Dendritic cell treated with granulocyte-macrophage colony-stimulating factor and Interleukin-4, amounts not matched to agents 40 ng/mL and 50 ng/mL, for 4 days (primary cell): ENCODE results near the gene TAF8.

ENCODE experiments used
- H3K27ac Mint-ChIP-seq: one replicate; pipeline ENCODE4 v1.8.0; 2022; ENCODE audit warnings: mild to moderate bottlenecking, mixed read lengths
- H3K27me3 Mint-ChIP-seq: one replicate; pipeline ENCODE4 v1.8.0; 2022; ENCODE audit warnings: mild to moderate bottlenecking, mixed read lengths
- H3K36me3 Mint-ChIP-seq: one replicate; pipeline ENCODE4 v1.8.0; 2022; ENCODE audit warnings: low read depth, mixed read lengths
- H3K4me1 Mint-ChIP-seq: one replicate; pipeline ENCODE4 v1.8.0; 2022; ENCODE audit warnings: low read depth, mixed read lengths
- H3K4me3 Mint-ChIP-seq: one replicate; pipeline ENCODE4 v1.8.0; 2022; ENCODE audit warnings: mild to moderate bottlenecking, moderate library complexity, mixed read lengths
- H3K9me3 Mint-ChIP-seq: one replicate; pipeline ENCODE4 v1.8.0; 2022; ENCODE audit warnings: mixed read lengths
- intact Hi-C: fragments of 100-400 bp; cut with micrococcal nuclease; formaldehyde crosslinking; loops from one replicate; pipeline ENCODE4 v1.15.0; 2022

Gene TAF8

GRCh38 chr6:42038811-42039408 is 11.4 kb upstream of the TAF8 start:
- no peaks in the 10 kb centered on the region for H3K9me3 Mint-ChIP-seq
- H3K4me3 Mint-ChIP-seq: no peak overlapping the region
- no peaks in the 10 kb centered on the region for H3K36me3 Mint-ChIP-seq
- H3K27me3 Mint-ChIP-seq: no peaks in the 10 kb centered on the region
- no peak overlapping the region for H3K27ac Mint-ChIP-seq
- intact Hi-C loops: no loop called here
- peaks cover 9% of the 10 kb centered on the region for H3K4me1 Mint-ChIP-seq

- Mint-ChIP-seq H3K27me3 (no peaks in the 10 kb centered on the region), H3K36me3 (no peaks in the 10 kb centered on the region), H3K4me3 (no peak overlapping the region), H3K4me1 (peaks cover 30% of the 10 kb centered on the region), H3K27ac (peak overlapping the region; percentile 78), H3K9me3 (no peaks in the 10 kb centered on the region)
- intact Hi-C loops: loop anchor here (5.0 to 10.0 kb wide), 2 partner anchors 104 to 436 kb away; no protein-coding TSS in a partner anchor
Observed at GRCh38 chr6:42040856-42041480, 9.4 kb upstream of the TAF8 start.

- intact Hi-C loops: loop anchor here (5.0 to 10.0 kb wide), 2 partner anchors 104 to 437 kb away; no protein-coding TSS in a partner anchor
- Mint-ChIP-seq H3K4me1 (peaks cover 36% of the 10 kb centered on the region), H3K36me3 (no peaks in the 10 kb centered on the region), H3K9me3 (no peaks in the 10 kb centered on the region), H3K27me3 (no peaks in the 10 kb centered on the region), H3K4me3 (no peak overlapping the region), H3K27ac (peak overlapping the region; percentile 78)
Observed at GRCh38 chr6:42041481-42042053, 8.8 kb upstream of the TAF8 start.

GRCh38 chr6:42042108-42042507 is 8.2 kb upstream of the TAF8 start:
- intact Hi-C loops: loop anchor here (5.0 to 10.0 kb wide), 2 partner anchors 105 to 437 kb away; no protein-coding TSS in a partner anchor
- H3K27ac Mint-ChIP-seq: peak overlapping the region; percentile 78
- peak overlapping the region; percentile 18 for H3K4me3 Mint-ChIP-seq
- H3K4me1 Mint-ChIP-seq: peaks cover 41% of the 10 kb centered on the region
- no peaks in the 10 kb centered on the region for H3K36me3 Mint-ChIP-seq
- no peaks in the 10 kb centered on the region for H3K27me3 Mint-ChIP-seq
- H3K9me3 Mint-ChIP-seq: no peaks in the 10 kb centered on the region

GRCh38 chr6:42043787-42044475 is 6.4 kb upstream of the TAF8 start:
- intact Hi-C loops: loop anchor here (1.0 to 10.0 kb wide), 5 partner anchors 107 to 439 kb away; partner anchors contain the start of gene PRICKLE4
- peaks cover 13% of the 10 kb centered on the region for H3K27me3 Mint-ChIP-seq
- no peaks in the 10 kb centered on the region for H3K9me3 Mint-ChIP-seq
- H3K27ac Mint-ChIP-seq: no peak overlapping the region
- peaks cover 57% of the 10 kb centered on the region for H3K4me1 Mint-ChIP-seq
- H3K4me3 Mint-ChIP-seq: no peak overlapping the region
- H3K36me3 Mint-ChIP-seq: no peaks in the 10 kb centered on the region

GRCh38 chr6:42045538-42046460 is 4.5 kb upstream of the TAF8 start:
- Mint-ChIP-seq H3K27me3 (peaks cover 17% of the 10 kb centered on the region), H3K4me3 (peak overlapping the region; percentile 9), H3K9me3 (no peaks in the 10 kb centered on the region), H3K4me1 (peaks cover 63% of the 10 kb centered on the region), H3K27ac (peak overlapping the region; percentile 45), H3K36me3 (no peaks in the 10 kb centered on the region)
- intact Hi-C loops: loop anchor here (10.0 kb wide), 1 partner anchor 441 kb away; no protein-coding TSS in a partner anchor

- H3K4me3 Mint-ChIP-seq: no peak overlapping the region
- peaks cover 69% of the 10 kb centered on the region for H3K4me1 Mint-ChIP-seq
- intact Hi-C loops: loop anchor here (10.0 kb wide), 1 partner anchor 442 kb away; no protein-coding TSS in a partner anchor
- H3K9me3 Mint-ChIP-seq: no peaks in the 10 kb centered on the region
- H3K36me3 Mint-ChIP-seq: peaks cover 5% of the 10 kb centered on the region
- peaks cover 17% of the 10 kb centered on the region for H3K27me3 Mint-ChIP-seq
- no peak overlapping the region for H3K27ac Mint-ChIP-seq
Observed at GRCh38 chr6:42046464-42047212, 3.7 kb upstream of the TAF8 start.

GRCh38 chr6:42047213-42047590 is 3.1 kb upstream of the TAF8 start:
- H3K27ac Mint-ChIP-seq: no peak overlapping the region
- no peak overlapping the region for H3K4me3 Mint-ChIP-seq
- intact Hi-C loops: loop anchor here (10.0 kb wide), 1 partner anchor 442 kb away; no protein-coding TSS in a partner anchor
- H3K9me3 Mint-ChIP-seq: no peaks in the 10 kb centered on the region
- H3K27me3 Mint-ChIP-seq: peaks cover 17% of the 10 kb centered on the region
- peaks cover 68% of the 10 kb centered on the region for H3K4me1 Mint-ChIP-seq
- peaks cover 10% of the 10 kb centered on the region for H3K36me3 Mint-ChIP-seq

- peak overlapping the region; percentile 80 for H3K27ac Mint-ChIP-seq
- H3K9me3 Mint-ChIP-seq: no peaks in the 10 kb centered on the region
- peak overlapping the region; percentile 81 for H3K4me3 Mint-ChIP-seq
- H3K4me1 Mint-ChIP-seq: peaks cover 73% of the 10 kb centered on the region
- peaks cover 17% of the 10 kb centered on the region for H3K36me3 Mint-ChIP-seq
- intact Hi-C loops: loop anchor here (10.0 kb wide), 1 partner anchor 443 kb away; no protein-coding TSS in a partner anchor
- H3K27me3 Mint-ChIP-seq: peaks cover 17% of the 10 kb centered on the region
Observed at GRCh38 chr6:42047790-42048405, 2.4 kb upstream of the TAF8 start.

- H3K27ac Mint-ChIP-seq: peak overlapping the region; percentile 80
- peaks cover 31% of the 10 kb centered on the region for H3K36me3 Mint-ChIP-seq
- H3K27me3 Mint-ChIP-seq: peaks cover 17% of the 10 kb centered on the region
- intact Hi-C loops: loop anchor here (10.0 kb wide), 1 partner anchor 444 kb away; no protein-coding TSS in a partner anchor
- H3K4me1 Mint-ChIP-seq: peaks cover 67% of the 10 kb centered on the region
- no peaks in the 10 kb centered on the region for H3K9me3 Mint-ChIP-seq
- H3K4me3 Mint-ChIP-seq: peak overlapping the region; percentile 81
Observed at GRCh38 chr6:42049116-42049809, 1.1 kb upstream of the TAF8 start.

GRCh38 chr6:42049948-42050296 is 402 bp upstream of the TAF8 start:
- Mint-ChIP-seq H3K4me3 (peak overlapping the region; percentile 85), H3K36me3 (peaks cover 37% of the 10 kb centered on the region), H3K4me1 (peaks cover 60% of the 10 kb centered on the region), H3K27ac (peak overlapping the region; percentile 96), H3K9me3 (no peaks in the 10 kb centered on the region), H3K27me3 (peaks cover 17% of the 10 kb centered on the region)
- intact Hi-C loops: loop anchor here (10.0 kb wide), 1 partner anchor 445 kb away; no protein-coding TSS in a partner anchor

GRCh38 chr6:42051268-42051653 is 937 bp downstream of the TAF8 start:
- Mint-ChIP-seq H3K4me1 (peaks cover 47% of the 10 kb centered on the region), H3K9me3 (no peaks in the 10 kb centered on the region), H3K27ac (peak overlapping the region; percentile 96), H3K36me3 (peaks cover 51% of the 10 kb centered on the region), H3K27me3 (peaks cover 17% of the 10 kb centered on the region), H3K4me3 (peak overlapping the region; percentile 53)
- intact Hi-C loops: no loop called here
